ENCODE results near the gene SCT.

DNA sequence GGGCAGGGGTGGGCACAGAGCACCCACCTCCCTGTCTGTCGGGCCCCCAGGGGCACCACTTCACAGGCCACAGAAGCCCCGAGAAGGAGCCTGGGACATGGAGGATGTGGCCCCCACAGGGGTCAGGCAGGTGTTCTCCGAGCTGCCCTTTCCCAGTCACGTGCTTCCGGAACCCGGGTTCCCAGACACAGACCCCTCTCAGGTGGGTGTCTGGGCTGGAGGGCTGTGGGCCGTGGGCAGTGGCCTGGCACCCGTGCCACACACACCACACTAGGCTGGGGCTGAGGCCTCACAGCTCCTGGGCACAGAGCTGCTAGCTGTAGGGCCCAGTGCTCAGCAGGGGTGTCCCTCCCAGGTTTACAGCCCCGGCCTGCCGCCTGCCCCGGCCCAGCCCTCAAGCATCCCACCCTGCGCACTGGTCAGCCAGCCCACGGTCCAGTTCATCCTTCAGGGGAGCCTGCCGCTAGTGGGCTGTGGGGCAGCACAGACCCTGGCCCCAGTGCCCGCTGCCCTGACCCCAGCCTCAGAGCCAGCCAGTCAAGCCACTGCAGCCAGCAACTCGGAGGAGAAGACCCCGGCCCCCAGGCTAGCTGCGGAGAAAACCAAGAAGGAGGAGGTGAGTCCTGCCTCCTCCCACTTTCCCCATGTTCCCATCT is 16.7 kb downstream of the SCT start:
- TF ChIP-seq, protein P1, sequence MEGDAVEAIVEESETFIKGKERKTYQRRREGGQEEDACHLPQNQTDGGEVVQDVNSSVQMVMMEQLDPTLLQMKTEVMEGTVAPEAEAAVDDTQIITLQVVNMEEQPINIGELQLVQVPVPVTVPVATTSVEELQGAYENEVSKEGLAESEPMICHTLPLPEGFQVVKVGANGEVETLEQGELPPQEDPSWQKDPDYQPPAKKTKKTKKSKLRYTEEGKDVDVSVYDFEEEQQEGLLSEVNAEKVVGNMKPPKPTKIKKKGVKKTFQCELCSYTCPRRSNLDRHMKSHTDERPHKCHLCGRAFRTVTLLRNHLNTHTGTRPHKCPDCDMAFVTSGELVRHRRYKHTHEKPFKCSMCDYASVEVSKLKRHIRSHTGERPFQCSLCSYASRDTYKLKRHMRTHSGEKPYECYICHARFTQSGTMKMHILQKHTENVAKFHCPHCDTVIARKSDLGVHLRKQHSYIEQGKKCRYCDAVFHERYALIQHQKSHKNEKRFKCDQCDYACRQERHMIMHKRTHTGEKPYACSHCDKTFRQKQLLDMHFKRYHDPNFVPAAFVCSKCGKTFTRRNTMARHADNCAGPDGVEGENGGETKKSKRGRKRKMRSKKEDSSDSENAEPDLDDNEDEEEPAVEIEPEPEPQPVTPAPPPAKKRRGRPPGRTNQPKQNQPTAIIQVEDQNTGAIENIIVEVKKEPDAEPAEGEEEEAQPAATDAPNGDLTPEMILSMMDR (IDR thresholded peaks at IDR 0.05; ENCODE audit: poor library complexity, severe bottlenecking): no peak
- TF ChIP-seq TAF1 (IDR thresholded peaks at IDR 0.05; ENCODE audit: low read depth) (no peak), POLR2AphosphoS5 (IDR thresholded peaks at IDR 0.05) (no peak), EZH2 (IDR thresholded peaks at IDR 0.05; ENCODE audit: borderline replicate concordance, insufficient read depth, low read length, poor library complexity, severe bottlenecking) (no peak), EP300 (conservative IDR thresholded peaks at IDR 0.05; ENCODE audit: poor library complexity, severe bottlenecking) (no peak), SMC3 (conservative IDR thresholded peaks at IDR 0.05; ENCODE audit: poor library complexity) (no peak), RAD21 (conservative IDR thresholded peaks at IDR 0.05) (no peak), MXI1 (conservative IDR thresholded peaks at IDR 0.05; ENCODE audit: poor library complexity, severe bottlenecking) (no peak)
- TF ChIP-seq, protein P2, sequence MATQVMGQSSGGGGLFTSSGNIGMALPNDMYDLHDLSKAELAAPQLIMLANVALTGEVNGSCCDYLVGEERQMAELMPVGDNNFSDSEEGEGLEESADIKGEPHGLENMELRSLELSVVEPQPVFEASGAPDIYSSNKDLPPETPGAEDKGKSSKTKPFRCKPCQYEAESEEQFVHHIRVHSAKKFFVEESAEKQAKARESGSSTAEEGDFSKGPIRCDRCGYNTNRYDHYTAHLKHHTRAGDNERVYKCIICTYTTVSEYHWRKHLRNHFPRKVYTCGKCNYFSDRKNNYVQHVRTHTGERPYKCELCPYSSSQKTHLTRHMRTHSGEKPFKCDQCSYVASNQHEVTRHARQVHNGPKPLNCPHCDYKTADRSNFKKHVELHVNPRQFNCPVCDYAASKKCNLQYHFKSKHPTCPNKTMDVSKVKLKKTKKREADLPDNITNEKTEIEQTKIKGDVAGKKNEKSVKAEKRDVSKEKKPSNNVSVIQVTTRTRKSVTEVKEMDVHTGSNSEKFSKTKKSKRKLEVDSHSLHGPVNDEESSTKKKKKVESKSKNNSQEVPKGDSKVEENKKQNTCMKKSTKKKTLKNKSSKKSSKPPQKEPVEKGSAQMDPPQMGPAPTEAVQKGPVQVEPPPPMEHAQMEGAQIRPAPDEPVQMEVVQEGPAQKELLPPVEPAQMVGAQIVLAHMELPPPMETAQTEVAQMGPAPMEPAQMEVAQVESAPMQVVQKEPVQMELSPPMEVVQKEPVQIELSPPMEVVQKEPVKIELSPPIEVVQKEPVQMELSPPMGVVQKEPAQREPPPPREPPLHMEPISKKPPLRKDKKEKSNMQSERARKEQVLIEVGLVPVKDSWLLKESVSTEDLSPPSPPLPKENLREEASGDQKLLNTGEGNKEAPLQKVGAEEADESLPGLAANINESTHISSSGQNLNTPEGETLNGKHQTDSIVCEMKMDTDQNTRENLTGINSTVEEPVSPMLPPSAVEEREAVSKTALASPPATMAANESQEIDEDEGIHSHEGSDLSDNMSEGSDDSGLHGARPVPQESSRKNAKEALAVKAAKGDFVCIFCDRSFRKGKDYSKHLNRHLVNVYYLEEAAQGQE (IDR thresholded peaks at IDR 0.05; ENCODE audit: borderline replicate concordance): no peak

Measured in neural cell (in vitro differentiated cells).